Left lobe of liver (tissue), 2 donors: Measurements from ENCODE around the gene MOV10. TPM values are rescaled to one million over a fixed set of nuclear protein-coding genes. Genes with fewer than 3 reads are reported as not detected.

Experiments used
- ATAC-seq: fragments of 200-7000 bp; cut with Tn5 transposase; one replicate; pipeline ENCODE4 v1.9.1; 2020; ENCODE audit warnings: mild to moderate bottlenecking, moderate library complexity
- DNase-seq: peaks from one replicate; pipeline ENCODE4 v3.0.0-alpha.2; 2020; ENCODE audit warnings: low spot score
- total RNA-seq: library from RNA; stranded (reverse); gene quantifications from one replicate; pipeline ENCODE4 v1.2.1, GENCODE V29; 2021
- donor health status: DM: no; HTN: no; CAD: no; lungs with moderate emphysema.
- donor health status: DM: no; HTN: yes; CAD: no.

MOV10 gene
- total RNA-seq, 1 donor from 2014 or later = 44.3 TPM

DNA sequence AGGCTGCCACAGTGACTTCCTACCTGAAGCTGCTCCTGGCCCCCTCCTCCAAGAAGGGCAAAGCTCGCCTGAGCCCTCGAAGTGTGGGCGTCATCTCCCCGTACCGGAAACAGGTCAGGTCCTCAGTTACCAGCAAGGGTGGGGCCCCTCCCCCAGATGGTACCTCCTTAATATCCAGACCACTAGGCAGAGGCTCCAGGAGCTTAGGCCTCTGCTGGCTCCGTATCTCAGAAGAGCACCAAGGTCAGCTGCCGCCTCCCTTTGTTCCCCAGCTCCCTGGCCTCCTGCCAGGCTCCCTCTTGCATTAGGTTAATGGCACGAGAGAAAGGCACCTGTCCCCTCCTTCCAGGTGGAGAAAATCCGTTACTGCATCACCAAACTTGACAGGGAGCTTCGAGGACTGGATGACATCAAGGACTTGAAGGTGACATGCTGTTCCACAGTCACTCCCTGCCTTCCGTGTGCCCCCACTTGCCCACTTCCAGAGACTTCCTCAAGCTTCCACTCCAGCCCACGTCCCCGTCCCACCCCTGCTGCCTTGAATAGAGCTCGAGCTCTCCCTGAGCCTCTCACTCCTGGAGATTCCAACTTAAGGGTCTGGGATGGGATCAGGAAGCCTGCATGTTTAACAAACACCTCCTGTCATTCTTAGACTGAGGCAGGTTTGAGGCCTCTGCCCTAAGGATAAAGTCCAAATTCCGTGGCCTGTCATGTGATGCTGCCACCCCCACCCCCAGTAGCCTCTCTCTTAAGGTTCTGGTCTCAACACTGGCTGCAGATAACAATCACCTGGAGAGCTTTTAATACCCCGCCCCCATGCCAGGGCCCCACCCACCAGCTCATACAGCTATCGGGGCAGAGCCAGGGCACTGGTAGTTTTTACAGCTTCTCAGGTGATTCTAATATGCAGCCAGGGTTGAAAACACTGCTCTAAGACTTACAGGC lies 24.2 kb downstream of the MOV10 start:
- ATAC-seq = peak; percentile 78
- peak; percentile 83 for DNase-seq

DNA sequence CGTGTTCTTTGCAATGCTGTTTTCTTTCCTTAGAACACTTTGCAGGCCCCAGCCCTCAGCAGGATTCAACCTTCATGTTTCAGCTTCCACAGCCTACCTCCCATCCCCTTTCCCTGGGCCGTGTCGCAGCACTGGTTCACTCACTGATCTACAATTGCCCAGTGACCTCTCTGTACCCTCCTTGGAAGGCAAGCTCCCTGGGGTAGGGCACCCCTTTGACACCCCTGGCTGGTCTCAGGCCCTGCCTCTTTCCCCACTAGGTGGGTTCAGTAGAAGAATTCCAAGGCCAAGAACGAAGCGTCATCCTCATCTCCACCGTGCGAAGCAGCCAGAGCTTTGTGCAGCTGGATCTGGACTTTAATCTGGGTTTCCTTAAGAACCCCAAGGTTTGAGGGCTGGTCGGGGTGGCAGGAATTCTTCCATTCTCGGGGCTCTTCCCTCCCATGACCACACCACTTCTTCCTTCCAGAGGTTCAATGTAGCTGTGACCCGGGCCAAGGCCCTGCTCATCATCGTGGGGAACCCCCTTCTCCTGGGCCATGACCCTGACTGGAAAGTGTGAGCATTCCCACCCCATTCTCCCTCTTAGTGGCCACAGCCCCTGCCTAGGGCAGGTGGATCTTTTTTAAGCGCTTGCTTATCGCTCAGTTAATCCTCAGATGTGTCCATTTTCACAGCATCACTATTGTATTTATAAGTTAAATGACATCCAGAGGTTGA lies 25.1 kb downstream of the MOV10 start:
- DNase-seq (no peak), ATAC-seq (no peak)

DNA sequence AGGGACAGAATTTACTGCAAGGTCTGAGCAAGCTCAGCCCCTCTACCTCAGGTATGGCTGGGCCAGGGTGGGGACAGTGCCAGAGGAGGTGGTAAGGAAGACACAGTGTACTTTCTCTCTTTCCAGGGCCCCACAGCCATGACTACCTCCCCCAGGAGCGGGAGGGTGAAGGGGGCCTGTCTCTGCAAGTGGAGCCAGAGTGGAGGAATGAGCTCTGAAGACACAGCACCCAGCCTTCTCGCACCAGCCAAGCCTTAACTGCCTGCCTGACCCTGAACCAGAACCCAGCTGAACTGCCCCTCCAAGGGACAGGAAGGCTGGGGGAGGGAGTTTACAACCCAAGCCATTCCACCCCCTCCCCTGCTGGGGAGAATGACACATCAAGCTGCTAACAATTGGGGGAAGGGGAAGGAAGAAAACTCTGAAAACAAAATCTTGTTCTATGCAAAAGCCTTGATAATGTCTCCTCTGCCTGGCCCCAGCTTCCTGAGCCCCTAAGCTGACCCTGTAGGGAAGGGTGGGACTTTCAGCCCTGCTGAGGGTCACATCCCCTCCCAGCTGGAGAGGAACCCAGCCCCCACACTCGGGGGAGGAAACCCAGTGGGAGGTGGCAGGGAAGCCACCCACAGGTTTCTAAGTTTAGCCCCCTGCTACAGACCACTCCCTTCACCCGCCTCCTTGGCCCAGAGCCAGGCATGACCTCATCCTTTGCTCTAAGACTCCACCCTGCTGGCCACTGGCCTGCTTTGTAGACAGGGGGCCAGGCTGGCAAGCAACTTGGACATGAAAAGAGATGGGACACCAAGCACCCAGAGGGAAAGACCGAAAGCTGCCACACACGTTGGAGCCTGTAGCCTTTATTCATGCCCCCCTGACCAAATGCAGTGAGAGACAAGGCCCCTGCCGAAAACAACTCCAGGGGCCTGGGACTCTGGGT lies 26.1 kb downstream of the MOV10 start:
- peak; percentile 88 for DNase-seq
- ATAC-seq = peak; percentile 49

DNA sequence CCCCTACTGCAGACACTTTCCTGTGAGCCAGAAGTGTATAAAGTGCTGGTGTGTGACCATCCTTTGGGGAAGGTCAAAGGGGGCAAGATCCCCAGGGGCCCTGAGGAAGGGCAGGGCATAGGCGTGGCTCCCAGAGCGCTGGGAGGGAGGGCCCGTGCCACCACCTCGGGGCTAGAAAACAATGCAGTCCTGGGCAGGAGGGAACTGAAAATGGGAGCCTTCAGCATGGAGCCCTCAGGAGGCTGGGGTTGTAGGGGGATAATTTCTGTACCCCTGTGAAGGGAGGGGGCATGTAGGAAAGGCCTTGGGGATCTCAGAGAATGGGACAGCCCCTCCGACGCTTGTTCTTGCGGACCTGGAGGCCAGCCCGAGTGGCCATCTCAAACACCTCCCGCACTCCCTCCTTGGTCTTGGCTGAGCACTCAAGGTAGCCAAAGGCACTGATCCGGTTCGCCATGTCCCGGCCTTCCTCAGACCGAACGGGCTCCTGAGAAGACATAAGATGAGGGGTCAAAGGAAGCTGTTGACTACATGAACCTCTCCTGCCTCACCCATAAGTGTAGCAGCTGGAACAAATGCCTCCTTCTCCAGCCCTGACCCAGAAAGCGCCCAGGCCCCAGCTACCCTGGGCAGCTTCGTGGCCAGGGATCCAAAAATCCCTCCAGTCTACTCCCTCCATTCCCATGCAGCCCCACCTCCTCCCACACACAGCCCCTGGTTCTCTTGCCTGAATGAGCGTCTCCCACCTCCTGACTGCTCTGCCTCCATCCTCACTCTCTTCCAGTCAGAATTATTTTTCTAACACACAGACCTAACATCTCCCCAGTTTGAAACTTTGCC lies 27.0 kb downstream of the MOV10 start:
- no peak for ATAC-seq
- DNase-seq = no peak

DNA sequence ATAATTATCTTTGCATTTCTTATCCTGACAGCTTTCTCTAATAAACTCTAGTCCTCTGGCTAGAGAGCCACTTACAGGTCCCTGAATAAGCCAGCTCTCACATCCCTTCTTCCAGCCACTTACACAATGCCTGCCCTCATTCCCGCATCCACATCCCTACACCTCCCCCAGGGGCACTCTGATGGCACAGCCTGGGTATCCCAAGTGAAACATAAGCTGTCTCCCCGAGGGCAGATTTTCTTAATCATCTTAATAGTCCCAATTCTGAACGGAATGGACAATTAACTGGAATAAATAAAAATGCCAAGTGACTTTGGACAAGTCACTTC lies 27.6 kb downstream of the MOV10 start:
- ATAC-seq (no peak), DNase-seq (no peak)

DNA sequence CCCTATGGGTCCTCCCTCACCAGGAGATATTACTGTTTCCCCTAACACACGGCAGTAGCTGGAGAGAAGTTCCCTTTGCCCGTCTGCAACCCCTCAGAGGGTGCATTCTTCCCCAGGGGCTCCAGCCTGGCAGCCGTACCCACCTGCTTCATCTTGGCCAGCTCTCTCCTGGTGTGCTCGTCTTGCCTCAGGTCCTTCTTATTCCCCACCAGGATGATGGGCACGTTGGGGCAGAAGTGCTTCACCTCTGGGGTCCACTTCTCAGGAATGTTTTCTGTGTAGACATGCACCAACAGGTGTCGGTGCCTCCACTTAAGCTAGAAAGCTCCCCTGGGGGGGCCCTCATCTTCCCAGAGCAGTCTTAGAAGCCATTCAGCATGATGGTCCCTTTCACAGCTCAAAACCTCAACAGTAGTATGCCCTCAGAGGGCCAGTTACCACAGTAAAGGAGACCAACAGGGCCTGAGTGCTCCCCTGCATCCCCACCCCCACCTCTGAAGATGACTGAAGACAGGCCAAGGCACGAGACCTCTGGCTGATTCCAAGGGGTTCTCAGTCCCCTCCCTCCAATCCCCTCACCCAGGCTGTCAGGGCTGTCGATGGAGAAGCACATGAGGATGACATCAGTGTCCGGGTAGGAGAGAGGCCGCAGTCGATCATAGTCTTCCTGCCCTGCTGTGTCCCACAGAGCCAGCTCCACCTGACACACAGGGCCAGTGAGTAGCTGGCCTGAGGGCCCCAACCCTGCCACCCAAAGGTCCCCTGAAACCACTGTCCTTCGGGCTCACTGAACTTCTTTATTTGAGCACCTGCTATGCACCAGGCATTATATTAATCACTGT lies 28.2 kb downstream of the MOV10 start:
- no peak for ATAC-seq
- DNase-seq = no peak

DNA sequence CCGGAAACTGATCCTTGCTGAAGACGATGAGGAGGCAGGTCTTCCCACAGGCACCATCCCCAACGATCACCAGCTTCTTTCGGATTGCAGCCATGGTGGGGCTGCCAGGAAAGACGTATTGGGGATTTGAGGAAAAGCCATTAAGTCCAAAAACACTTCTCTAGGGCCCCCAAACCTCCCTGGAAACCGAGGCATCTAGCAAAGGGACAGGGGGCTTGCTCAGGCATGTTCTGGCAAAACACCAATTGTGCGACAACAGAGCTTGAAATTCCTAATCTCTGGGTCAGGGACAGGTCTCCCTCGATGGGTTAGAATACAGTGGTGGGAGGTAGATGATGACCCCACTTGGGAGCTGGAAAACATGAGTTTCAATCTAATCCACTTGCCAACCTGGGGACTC lies 29.2 kb downstream of the MOV10 start:
- no peak for DNase-seq
- no peak for ATAC-seq

DNA sequence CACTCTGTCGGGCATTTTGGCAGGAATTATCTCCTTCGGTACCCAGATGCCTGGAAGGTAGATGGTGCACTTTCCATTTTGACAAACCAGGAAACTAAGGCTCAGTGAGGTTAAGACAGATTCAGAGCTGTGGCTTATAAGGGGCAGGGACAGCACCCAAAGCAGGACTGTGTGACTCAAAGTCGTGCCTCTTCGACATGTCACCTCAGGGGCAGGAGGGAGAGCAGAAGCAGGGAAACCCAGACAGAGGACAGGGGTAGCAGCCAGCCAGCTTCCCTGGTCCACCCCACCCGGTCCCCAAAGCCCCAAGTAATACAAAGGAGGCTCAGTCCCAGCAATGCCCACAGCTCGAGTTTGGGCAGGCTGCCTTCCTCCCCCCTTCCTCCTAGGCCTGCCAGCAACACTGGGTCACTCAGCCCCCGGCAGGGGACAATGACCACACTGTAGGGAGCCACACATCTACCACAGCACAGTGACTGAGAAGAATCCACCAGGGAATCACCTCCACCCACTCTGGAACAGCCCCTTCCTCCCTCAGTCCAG lies 30.0 kb downstream of the MOV10 start:
- DNase-seq = no peak
- ATAC-seq = no peak

DNA sequence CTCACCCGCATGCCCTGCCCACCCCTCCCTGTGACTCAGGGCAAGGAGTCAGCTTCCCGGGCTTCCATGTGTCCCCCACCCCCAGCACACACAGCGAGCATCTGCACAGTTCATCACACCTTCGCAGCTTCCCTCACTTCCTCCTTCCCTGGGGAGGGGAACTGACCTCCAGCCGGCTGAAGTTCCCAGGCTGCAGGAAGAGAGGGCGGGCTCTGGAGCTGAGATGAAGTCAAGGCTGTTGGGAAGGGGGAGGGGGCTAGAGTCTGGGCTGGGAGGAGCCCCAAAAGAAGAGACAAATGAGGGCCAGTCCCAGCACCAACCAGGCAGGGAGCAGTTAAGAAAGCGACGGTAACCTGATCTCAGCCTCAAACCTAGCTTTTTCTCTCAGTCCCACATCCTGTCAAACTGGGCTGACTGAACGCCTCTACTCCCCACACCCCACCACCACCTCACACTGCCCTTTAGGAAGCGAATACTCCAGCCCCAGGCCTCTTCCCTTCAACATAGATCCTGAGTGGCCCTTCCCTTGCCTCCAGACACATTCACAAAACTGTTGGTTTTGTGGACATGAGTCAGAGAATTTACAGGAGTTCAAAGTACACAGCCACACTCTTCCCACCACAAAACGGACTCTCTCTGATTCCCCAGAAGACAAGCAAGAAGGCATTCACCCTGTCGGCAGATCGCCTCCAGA lies 30.6 kb downstream of the MOV10 start:
- ATAC-seq (peak; percentile 28), DNase-seq (peak; percentile 71)

DNA sequence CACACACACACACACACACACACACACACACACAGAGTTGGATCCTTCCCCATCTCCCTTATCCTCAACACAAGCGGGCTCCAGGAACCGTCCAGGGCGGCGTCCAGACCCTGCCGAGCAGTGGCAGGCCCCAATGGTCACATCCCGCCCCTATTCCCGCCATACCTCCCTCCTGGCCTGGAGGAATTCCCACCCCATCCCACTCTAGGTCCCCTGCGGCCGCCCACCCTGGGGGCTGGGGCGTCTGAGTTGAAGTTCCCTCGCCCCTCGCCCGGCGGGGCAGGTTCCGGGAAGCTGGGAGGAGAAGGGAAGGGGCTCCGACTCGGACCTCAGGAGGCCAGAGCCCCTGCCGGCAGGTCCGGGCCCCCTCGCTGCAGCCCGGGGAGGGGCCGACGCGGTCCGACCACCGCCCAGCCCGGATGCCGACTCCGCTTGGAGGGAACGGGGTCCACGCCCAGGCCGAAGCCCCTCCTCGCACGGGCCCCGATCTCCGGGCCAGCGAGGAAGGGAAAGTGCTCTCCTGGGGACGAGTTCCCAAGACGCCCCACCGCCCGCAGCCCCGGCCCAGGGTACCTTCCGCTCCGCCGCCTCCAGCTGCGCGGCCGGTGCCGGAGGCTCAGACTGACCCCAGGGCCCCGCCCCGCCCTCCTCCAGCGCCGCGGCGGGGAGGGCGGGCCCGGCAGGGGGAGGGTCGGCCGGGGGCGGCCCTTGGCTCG lies 32.2 kb downstream of the MOV10 start, which contains the start of gene RHOC:
RHOC (minus strand) TSS at position 623 of the 716 bp plus-strand sequence. CDS start 3,328 bp downstream, outside the sequence.
- peak; percentile 91 for ATAC-seq
- DNase-seq = peak; percentile 77

DNA sequence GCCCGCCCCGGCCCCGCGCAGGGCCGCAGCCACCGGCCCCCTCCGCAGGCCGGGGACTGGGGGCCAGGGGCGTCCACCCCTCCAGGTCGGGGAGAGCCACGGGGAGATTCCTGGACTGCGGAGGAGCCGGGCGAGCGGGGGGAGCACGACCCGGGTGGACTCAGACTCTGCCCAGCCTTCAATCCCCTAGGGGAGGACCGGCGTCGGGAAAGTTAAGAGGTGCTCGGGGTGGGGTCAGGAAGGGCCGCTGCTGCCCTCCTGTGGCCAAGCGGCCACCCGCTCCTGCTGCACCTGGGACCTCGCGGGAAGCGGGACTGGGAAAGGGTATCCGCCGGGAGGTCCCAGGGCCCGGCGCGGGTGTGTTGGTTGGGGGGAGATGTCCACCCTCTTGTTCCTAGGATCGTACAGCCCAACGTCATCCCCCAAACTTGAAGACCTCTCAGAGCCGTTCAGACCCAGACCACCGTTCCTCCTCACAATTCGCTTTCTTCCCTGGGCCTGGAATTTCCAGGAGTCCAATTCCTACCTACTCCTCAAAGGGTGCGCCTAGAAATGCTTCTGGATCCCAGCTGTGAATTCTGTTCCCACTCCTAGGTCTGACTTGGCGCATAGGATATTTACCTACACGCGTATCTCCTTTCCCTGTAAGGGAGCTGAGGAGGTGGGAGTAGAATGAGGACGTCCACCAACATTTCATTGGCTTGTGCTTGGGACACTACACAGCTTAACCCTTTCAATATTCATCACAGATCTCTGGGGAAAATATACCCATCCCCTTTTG lies 33.0 kb downstream of the MOV10 start:
- ATAC-seq (peak; percentile 87), DNase-seq (peak; percentile 89)

DNA sequence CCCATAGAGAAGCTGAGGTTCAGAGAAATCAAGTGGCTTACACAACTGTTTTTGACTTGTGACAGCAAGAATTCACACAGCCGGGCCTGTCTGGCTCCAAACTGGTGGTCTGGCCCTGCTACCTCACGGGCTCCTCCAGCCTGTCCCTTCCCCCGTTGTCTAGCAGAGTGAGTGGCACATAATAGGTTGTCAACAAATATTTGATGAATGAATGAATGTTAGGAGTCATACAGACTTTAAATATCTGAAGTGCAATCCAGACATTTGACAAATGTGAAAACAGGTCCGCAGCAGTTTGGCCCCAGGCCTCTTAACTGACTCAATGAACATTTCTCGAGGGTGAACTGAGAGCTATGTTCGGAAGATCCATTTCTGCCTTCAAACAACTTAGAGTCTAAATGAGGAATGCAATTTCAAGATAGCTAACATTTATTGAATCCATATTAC lies 33.6 kb downstream of the MOV10 start:
- ATAC-seq (no peak), DNase-seq (no peak)

DNA sequence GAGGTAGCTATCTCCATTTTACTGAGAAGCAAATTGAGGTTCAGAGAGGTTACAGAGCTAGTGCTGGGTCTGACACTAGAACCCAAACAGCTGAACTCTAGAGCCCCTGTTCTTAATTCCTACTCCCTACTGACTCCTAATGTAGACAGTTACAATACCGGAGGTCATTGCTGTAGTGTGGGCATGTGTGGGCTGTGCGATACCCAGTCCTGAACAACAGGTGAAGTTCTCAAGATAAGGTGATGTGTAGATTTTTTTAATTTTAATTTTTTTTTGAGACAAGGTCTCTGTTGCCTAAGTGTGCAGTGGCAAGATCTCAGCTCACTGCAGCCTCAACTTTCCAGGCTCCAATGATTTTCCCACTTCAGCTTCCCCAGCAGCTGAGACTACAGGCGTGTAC lies 34.0 kb downstream of the MOV10 start:
- ATAC-seq (no peak), DNase-seq (no peak)

DNA sequence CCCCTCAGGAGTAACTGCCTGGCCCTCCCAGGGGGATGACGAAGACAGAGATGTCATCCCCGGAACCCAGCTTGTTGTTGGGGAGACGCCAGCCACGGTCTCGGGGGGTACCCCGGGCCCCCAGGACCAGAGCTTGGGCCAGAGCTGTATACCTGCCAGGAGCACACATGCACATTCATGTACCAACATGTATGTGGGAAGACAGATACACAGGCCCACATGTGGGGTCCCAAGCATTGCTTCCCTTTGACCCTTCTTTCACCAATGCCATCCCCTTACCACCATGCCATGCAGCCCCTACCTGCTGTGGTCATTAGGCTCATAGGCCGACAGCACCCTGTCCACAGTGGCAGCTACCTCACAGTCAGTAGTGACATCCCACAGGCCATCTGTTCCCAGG lies 35.7 kb downstream of the MOV10 start:
- ATAC-seq (no peak), DNase-seq (no peak)

DNA sequence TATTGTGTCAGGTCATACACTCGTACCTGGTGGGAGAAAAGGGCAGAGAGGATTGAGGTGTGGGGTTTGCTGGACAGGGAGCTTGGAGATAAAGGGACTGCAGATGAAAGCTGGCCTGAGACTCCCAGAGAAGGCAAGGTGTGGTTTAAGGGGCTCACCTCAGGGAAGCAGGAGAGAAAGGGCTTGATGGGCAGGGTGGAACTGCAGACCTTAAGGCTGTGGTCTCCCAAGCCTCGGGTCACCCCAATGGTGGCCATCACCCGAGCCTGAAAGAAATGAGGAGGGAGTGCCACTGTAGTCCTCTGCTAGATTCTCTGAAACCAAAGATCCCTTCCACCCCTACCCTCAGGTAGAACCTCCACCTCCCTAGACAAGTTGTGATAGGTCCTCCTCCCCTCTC lies 36.1 kb downstream of the MOV10 start:
- ATAC-seq (no peak), DNase-seq (no peak)

DNA sequence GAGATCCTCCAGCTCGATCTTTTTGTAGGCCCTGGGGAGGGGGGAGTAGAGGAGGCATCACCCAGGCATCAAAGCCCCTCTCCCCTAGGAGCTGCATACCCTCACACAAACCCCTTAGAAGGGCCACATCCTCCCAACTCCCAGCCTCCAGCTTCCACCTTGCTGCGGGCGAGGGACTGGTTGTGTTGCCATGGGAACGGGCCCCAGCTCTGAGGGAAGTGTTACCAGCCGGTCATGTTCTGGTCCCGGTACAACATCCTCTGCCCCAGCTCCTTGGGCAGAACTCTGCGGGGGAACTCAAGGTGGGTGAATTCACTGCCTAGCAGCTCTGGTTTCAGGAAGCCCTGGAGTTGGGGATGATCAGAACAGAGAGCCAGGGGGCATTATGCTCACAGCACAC lies 36.6 kb downstream of the MOV10 start:
- ATAC-seq (no peak), DNase-seq (no peak)

DNA sequence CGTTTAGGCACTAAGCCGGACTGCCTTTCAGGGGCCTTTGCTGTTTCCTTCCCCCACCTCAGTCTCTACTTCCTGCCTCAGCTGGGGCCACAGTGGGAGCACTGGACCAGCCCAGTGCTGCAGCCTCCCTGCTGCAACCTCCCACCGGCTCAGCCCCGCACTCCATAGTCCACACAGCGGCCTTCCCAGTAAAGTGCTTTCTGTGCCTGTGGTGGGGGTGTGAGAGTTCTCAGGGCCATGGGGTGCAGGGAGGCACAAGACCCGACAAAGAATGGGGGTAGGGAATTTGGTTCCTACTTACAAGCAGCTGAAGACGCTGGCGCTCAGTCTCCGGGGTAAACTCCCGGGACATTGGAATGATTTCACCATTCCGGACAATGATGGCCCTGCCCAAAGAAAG lies 37.2 kb downstream of the MOV10 start:
- DNase-seq = no peak
- no peak for ATAC-seq
